Mesendoderm (in vitro differentiated cells): ENCODE measurements around the gene ARHGEF16.

Experiments used
- DNase-seq: peaks from one replicate; pipeline ENCODE4 v3.0.0; 2013
- H2AK5ac ChIP-seq: 2 replicates; pipeline ENCODE4 v1.6.1; 2013; ENCODE audit warnings: low read length, inconsistent platforms
- H2BK120ac ChIP-seq: 2 replicates; pipeline ENCODE4 v1.6.1; 2013; ENCODE audit warnings: low read depth, mild to moderate bottlenecking, low read length, moderate library complexity, mixed read lengths
- H2BK15ac ChIP-seq: replicated peaks from 2 replicates; pipeline ENCODE4 v1.6.1; 2013; ENCODE audit warnings: low read depth, mild to moderate bottlenecking, moderate library complexity
- H2BK5ac ChIP-seq: 2 replicates; pipeline ENCODE4 v1.6.1; 2013; ENCODE audit warnings: low read length, inconsistent platforms
- H3K18ac ChIP-seq: 2 replicates; pipeline ENCODE4 v1.6.1; 2013; ENCODE audit warnings: mild to moderate bottlenecking, low read length, mixed read lengths
- H3K23ac ChIP-seq: one replicate; pipeline ENCODE4 v1.6.1; 2013; ENCODE audit warnings: low read length
- H3K27ac ChIP-seq: 2 replicates; pipeline ENCODE4 v1.5.1; 2013; ENCODE audit warnings: low read depth, mild to moderate bottlenecking, inconsistent platforms, low read length, moderate library complexity
- H3K27me3 ChIP-seq: 2 replicates; pipeline ENCODE4 v1.6.1; 2013; ENCODE audit warnings: low read length, control low read depth, mild to moderate bottlenecking, inconsistent platforms; ENCODE audit not compliant: insufficient read depth, poor library complexity
- H3K36me3 ChIP-seq: 2 replicates; pipeline ENCODE4 v1.6.1; 2013; ENCODE audit warnings: low read length, inconsistent platforms; ENCODE audit not compliant: control insufficient read depth, insufficient read depth
- H3K4ac ChIP-seq: one replicate; pipeline ENCODE4 v1.6.1; 2013; ENCODE audit warnings: low read depth, mild to moderate bottlenecking, low read length, moderate library complexity
- H3K4me1 ChIP-seq: 2 replicates; pipeline ENCODE4 v1.6.1; 2013; ENCODE audit warnings: low read depth, low read length, inconsistent platforms; ENCODE audit not compliant: control insufficient read depth
- H3K4me2 ChIP-seq: 2 replicates; pipeline ENCODE4 v1.6.1; 2013; ENCODE audit warnings: low read length
- H3K4me3 ChIP-seq: 2 replicates; pipeline ENCODE4 v1.5.1; 2013; ENCODE audit warnings: mild to moderate bottlenecking, low read length
- H3K56ac ChIP-seq: one replicate; pipeline ENCODE4 v1.6.1; 2013; ENCODE audit warnings: low read length
- H3K79me1 ChIP-seq: 2 replicates; pipeline ENCODE4 v1.6.1; 2013; ENCODE audit warnings: low read length, inconsistent platforms
- H3K79me2 ChIP-seq: 2 replicates; pipeline ENCODE4 v1.6.1; 2013; ENCODE audit warnings: mild to moderate bottlenecking, low read length; ENCODE audit not compliant: control insufficient read depth, insufficient read depth
- H3K9ac ChIP-seq: 2 replicates; pipeline ENCODE4 v1.6.1; 2013; ENCODE audit warnings: low read length, inconsistent platforms
- H4K5ac ChIP-seq: one replicate; pipeline ENCODE4 v1.6.1; 2013; ENCODE audit warnings: low read length
- H4K8ac ChIP-seq: one replicate; pipeline ENCODE4 v1.6.1; 2013; ENCODE audit warnings: low read depth, mild to moderate bottlenecking, control low read depth, low read length, moderate library complexity
- WGBS: extraction: QIAGEN DNeasy Blood & Tissue Kit; methylation state at CpG from one replicate; pipeline ENCODE4 v1.1.7; 2013; ENCODE audit warnings: low lambda C conversion rate, missing lambda C conversion rate; ENCODE audit not compliant: insufficient coverage; ENCODE audit errors: extremely low coverage; 5-methylcytosine and 5-hydroxymethylcytosine counted together

Gene ARHGEF16

GRCh38 chr1:3469104-3469848 lies 14.8 kb downstream of the ARHGEF16 start:
- Histone ChIP-seq H3K79me1 (no peaks in the 10 kb centered on the region), H3K36me3 (peaks cover 4% of the 10 kb centered on the region), H3K23ac (no peak overlapping the region), H4K5ac (no peak overlapping the region), H2BK120ac (no peak overlapping the region), H3K18ac (no peak overlapping the region), H3K4me1 (peaks cover 5% of the 10 kb centered on the region), H2AK5ac (no peak overlapping the region), H2BK15ac (no peak overlapping the region), H3K9ac (no peak overlapping the region), H3K4ac (no peak overlapping the region), H3K4me3 (no peak overlapping the region), H2BK5ac (no peak overlapping the region), H3K4me2 (no peak overlapping the region), H3K79me2 (no peaks in the 10 kb centered on the region), H4K8ac (no peak overlapping the region), H3K56ac (no peak overlapping the region), H3K27ac (no peak overlapping the region), H3K27me3 (no peaks in the 10 kb centered on the region)
- no CpG with 5 or more reads among the region's 31 CpGs for WGBS
- no peak for DNase-seq

GRCh38 chr1:3469849-3470649 lies 15.6 kb downstream of the ARHGEF16 start:
- Histone ChIP-seq H3K27ac (no peak overlapping the region), H3K9ac (no peak overlapping the region), H4K5ac (no peak overlapping the region), H2BK5ac (no peak overlapping the region), H2AK5ac (no peak overlapping the region), H3K4me2 (no peak overlapping the region), H2BK15ac (no peak overlapping the region), H3K23ac (no peak overlapping the region), H4K8ac (no peak overlapping the region), H3K4me3 (no peak overlapping the region), H3K79me2 (no peaks in the 10 kb centered on the region), H3K4ac (no peak overlapping the region), H3K18ac (no peak overlapping the region), H3K36me3 (peaks cover 4% of the 10 kb centered on the region), H3K27me3 (no peaks in the 10 kb centered on the region), H2BK120ac (no peak overlapping the region), H3K4me1 (peaks cover 5% of the 10 kb centered on the region), H3K79me1 (no peaks in the 10 kb centered on the region), H3K56ac (peak overlapping the region; percentile 17)
- WGBS, result no CpG with 5 or more reads among the region's 17 CpGs
- DNase-seq, result no peak

GRCh38 chr1:3470650-3471355 lies 16.3 kb downstream of the ARHGEF16 start:
- peak overlapping the region; percentile 82 for H2BK5ac ChIP-seq
- H3K4me1 ChIP-seq, result peaks cover 5% of the 10 kb centered on the region
- peak overlapping the region; percentile 77 for H3K27ac ChIP-seq
- no peak overlapping the region for H4K8ac ChIP-seq
- H3K9ac ChIP-seq, result peak overlapping the region; percentile 54
- H3K56ac ChIP-seq, result peak overlapping the region; percentile 89
- H3K36me3 ChIP-seq, result peaks cover 4% of the 10 kb centered on the region
- no peak overlapping the region for H4K5ac ChIP-seq
- peak overlapping the region; percentile 56 for H3K4ac ChIP-seq
- no peak overlapping the region for H3K4me2 ChIP-seq
- H3K23ac ChIP-seq, result no peak overlapping the region
- no peak for DNase-seq
- H3K4me3 ChIP-seq, result no peak overlapping the region
- H2BK120ac ChIP-seq, result peak overlapping the region; percentile 23
- no peaks in the 10 kb centered on the region for H3K27me3 ChIP-seq
- no CpG with 5 or more reads among the region's 22 CpGs for whole genome bisulfite sequencing
- H2BK15ac ChIP-seq, result no peak overlapping the region
- H3K79me2 ChIP-seq, result no peaks in the 10 kb centered on the region
- H3K18ac ChIP-seq, result peak overlapping the region; percentile 43
- H3K79me1 ChIP-seq, result no peaks in the 10 kb centered on the region
- peak overlapping the region; percentile 96 for H2AK5ac ChIP-seq

- Histone ChIP-seq H4K8ac (no peak overlapping the region), H2BK15ac (no peak overlapping the region), H2AK5ac (no peak overlapping the region), H3K18ac (peak overlapping the region; percentile 43), H3K27ac (peak overlapping the region; percentile 77), H3K4ac (peak overlapping the region; percentile 56), H2BK5ac (peak overlapping the region; percentile 10), H3K56ac (peak overlapping the region; percentile 89), H2BK120ac (peak overlapping the region; percentile 23), H3K9ac (peak overlapping the region; percentile 54), H3K36me3 (peaks cover 4% of the 10 kb centered on the region), H3K4me3 (no peak overlapping the region), H3K4me2 (no peak overlapping the region), H4K5ac (no peak overlapping the region), H3K79me2 (no peaks in the 10 kb centered on the region), H3K27me3 (no peaks in the 10 kb centered on the region), H3K79me1 (no peaks in the 10 kb centered on the region), H3K4me1 (peaks cover 5% of the 10 kb centered on the region), H3K23ac (no peak overlapping the region)
- WGBS, result no CpG with 5 or more reads among the region's 25 CpGs
- DNase-seq, result peak; percentile 95
Observed at GRCh38 chr1:3471356-3472087, 17.1 kb downstream of the ARHGEF16 start.

- no peak overlapping the region for H3K4ac ChIP-seq
- H2AK5ac ChIP-seq, result no peak overlapping the region
- no peaks in the 10 kb centered on the region for H3K79me2 ChIP-seq
- peaks cover 5% of the 10 kb centered on the region for H3K4me1 ChIP-seq
- H3K36me3 ChIP-seq, result peaks cover 4% of the 10 kb centered on the region
- H4K8ac ChIP-seq, result no peak overlapping the region
- H3K56ac ChIP-seq, result peak overlapping the region; percentile 83
- no peak overlapping the region for H2BK120ac ChIP-seq
- H3K18ac ChIP-seq, result no peak overlapping the region
- no peak overlapping the region for H2BK15ac ChIP-seq
- no peak overlapping the region for H3K4me3 ChIP-seq
- no peak overlapping the region for H3K23ac ChIP-seq
- H2BK5ac ChIP-seq, result peak overlapping the region; percentile 80
- no peaks in the 10 kb centered on the region for H3K79me1 ChIP-seq
- peak overlapping the region; percentile 18 for H3K9ac ChIP-seq
- H3K27me3 ChIP-seq, result no peaks in the 10 kb centered on the region
- DNase-seq, result no peak
- no peak overlapping the region for H4K5ac ChIP-seq
- WGBS, result no CpG with 5 or more reads among the region's 25 CpGs
- H3K27ac ChIP-seq, result peak overlapping the region; percentile 77
- no peak overlapping the region for H3K4me2 ChIP-seq
Observed at GRCh38 chr1:3472088-3472850, 17.8 kb downstream of the ARHGEF16 start.
